ENCODE results near the gene CACNA2D1. TPM values are rescaled to one million over a fixed set of nuclear protein-coding genes. Genes with fewer than 3 reads are reported as not detected.

CACNA2D1 gene
- total RNA-seq, 1 experiment from 2014 or later, result 0.77 TPM

GRCh38 chr7:81960026-81960425 lies 483.6 kb downstream of the CACNA2D1 start:
- no peaks in the 10 kb centered on the region for H3F3A ChIP-seq (ENCODE audit: low read length, unreplicated experiment)
- POLR2A ChIA-PET (ENCODE audit: unreplicated experiment), result no interaction called here
- ATAC-seq (no peak), DNase-seq (no peak)
- CTCF ChIA-PET, result no interaction called here
- H3K36me3 ChIP-seq (ENCODE audit: low read depth, low read length), result no peaks in the 10 kb centered on the region
- H4K20me1 ChIP-seq (ENCODE audit: low read length), result no peaks in the 10 kb centered on the region
- no peak overlapping the region for H2AFZ ChIP-seq (ENCODE audit: low read length)
- H3K9ac ChIP-seq (ENCODE audit: low read length), result no peak overlapping the region
- peaks cover 13% of the 10 kb centered on the region; the same call in 1 of the 2 replicates for H3K27me3 ChIP-seq (ENCODE audit: low read length)
- no peak overlapping the region for H3K4me3 ChIP-seq (ENCODE audit: low read length)
- no TSS peak for BruUV-seq (replicated peaks)
- no peak overlapping the region for H3K4me2 ChIP-seq (ENCODE audit: low read length)
- TF ChIP-seq EZH2 (IDR thresholded peaks at IDR 0.05; ENCODE audit: low read length, unreplicated experiment) (no peak), EZH2phosphoT487 (IDR thresholded peaks at IDR 0.05; ENCODE audit: borderline replicate concordance, low read length) (no peak)
- 0 out of 2 replicates have a peak, but pooled peaks cover 11% of the 10 kb centered on the region for H3K4me1 ChIP-seq (ENCODE audit: insufficient read depth, low read length)
- H3K9me2 ChIP-seq (replicated peaks; ENCODE audit: low read length), result no peaks in the 10 kb centered on the region
- no peak overlapping the region for H3K27ac ChIP-seq (ENCODE audit: low read length)
- intact Hi-C loops (cut with micrococcal nuclease), result no loop called here
- H3K79me2 ChIP-seq (ENCODE audit: low read length), result no peaks in the 10 kb centered on the region
- no peaks in the 10 kb centered on the region for H3K9me3 ChIP-seq (ENCODE audit: low read length)

DNA sequence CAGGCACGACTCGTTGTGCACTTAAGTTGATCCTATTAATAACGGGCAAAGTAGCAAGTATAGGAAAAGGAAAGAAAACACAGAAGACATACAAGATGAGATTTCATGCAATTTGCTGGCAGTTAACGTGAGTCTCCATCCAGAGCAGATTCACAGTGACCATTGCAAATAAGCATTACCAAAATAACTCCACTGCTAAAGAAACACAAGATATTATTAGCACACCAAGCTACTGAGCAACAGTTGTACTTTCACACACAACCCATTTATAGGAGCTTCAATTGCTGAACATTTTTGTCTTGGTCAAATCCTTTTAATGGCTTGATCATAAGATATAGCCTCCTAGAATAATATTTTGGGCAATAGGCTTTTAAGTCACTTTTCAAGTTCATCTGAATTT lies 486.1 kb downstream of the CACNA2D1 start:
- peaks cover 1% of the 10 kb centered on the region; the same call in 1 of the 2 replicates for H3K27me3 ChIP-seq (ENCODE audit: low read length)
- H3K36me3 ChIP-seq (ENCODE audit: low read depth, low read length), result no peaks in the 10 kb centered on the region
- no peak overlapping the region for H3K4me3 ChIP-seq (ENCODE audit: low read length)
- H4K20me1 ChIP-seq (ENCODE audit: low read length), result no peaks in the 10 kb centered on the region
- no peaks in the 10 kb centered on the region for H3K9me2 ChIP-seq (replicated peaks; ENCODE audit: low read length)
- no peak for ATAC-seq
- intact Hi-C loops (cut with micrococcal nuclease), result loop anchor here (2.0 to 5.0 kb wide), 2 partner anchors 59 to 185 kb away; partner anchors contain the start of gene HGF
- H3K4me1 ChIP-seq (ENCODE audit: insufficient read depth, low read length), result no peaks in the 10 kb centered on the region
- TF ChIP-seq, protein P1, sequence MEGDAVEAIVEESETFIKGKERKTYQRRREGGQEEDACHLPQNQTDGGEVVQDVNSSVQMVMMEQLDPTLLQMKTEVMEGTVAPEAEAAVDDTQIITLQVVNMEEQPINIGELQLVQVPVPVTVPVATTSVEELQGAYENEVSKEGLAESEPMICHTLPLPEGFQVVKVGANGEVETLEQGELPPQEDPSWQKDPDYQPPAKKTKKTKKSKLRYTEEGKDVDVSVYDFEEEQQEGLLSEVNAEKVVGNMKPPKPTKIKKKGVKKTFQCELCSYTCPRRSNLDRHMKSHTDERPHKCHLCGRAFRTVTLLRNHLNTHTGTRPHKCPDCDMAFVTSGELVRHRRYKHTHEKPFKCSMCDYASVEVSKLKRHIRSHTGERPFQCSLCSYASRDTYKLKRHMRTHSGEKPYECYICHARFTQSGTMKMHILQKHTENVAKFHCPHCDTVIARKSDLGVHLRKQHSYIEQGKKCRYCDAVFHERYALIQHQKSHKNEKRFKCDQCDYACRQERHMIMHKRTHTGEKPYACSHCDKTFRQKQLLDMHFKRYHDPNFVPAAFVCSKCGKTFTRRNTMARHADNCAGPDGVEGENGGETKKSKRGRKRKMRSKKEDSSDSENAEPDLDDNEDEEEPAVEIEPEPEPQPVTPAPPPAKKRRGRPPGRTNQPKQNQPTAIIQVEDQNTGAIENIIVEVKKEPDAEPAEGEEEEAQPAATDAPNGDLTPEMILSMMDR (conservative IDR thresholded peaks at IDR 0.05; ENCODE audit: low read depth, low read length), result no peak
- TF ChIP-seq EZH2phosphoT487 (IDR thresholded peaks at IDR 0.05; ENCODE audit: borderline replicate concordance, low read length) (no peak), EZH2 (IDR thresholded peaks at IDR 0.05; ENCODE audit: low read length, unreplicated experiment) (no peak)
- H3F3A ChIP-seq (ENCODE audit: low read length, unreplicated experiment), result no peaks in the 10 kb centered on the region
- POLR2A ChIA-PET (ENCODE audit: unreplicated experiment), result no interaction called here
- no peak overlapping the region for H3K27ac ChIP-seq (ENCODE audit: low read length)
- no peak overlapping the region for H2AFZ ChIP-seq (ENCODE audit: low read length)
- no peak for DNase-seq
- H3K9me3 ChIP-seq (ENCODE audit: low read length), result no peaks in the 10 kb centered on the region
- CTCF ChIA-PET, result interaction anchor here (0.8 kb wide), 1 partner anchor 456 kb away, joined by 3 read pairs; no protein-coding TSS in a partner anchor
- H3K9ac ChIP-seq (ENCODE audit: low read length), result no peak overlapping the region
- no peak overlapping the region for H3K4me2 ChIP-seq (ENCODE audit: low read length)
- no TSS peak for BruUV-seq (replicated peaks)
- H3K79me2 ChIP-seq (ENCODE audit: low read length), result no peaks in the 10 kb centered on the region

DNA sequence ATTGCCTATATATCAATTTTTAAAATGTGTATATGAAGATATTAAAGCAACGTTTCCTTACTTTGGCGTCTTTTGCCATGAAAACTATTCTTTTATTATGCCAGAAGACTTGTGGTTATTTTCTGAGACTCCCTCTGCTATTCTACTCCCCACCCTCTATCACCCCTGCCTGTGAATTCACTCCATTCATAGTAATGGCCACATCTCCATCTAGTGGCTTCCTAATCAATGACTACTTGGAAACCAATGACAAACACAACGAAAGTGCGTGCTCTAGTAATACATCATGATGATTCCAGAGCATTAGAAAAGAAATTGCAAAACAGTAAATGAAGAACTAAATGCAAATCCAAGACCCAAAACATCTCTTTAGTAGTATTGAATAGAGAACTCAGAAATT lies 487.1 kb downstream of the CACNA2D1 start:
- H2AFZ ChIP-seq (ENCODE audit: low read length), result no peak overlapping the region
- intact Hi-C loops (cut with micrococcal nuclease), result loop anchor here (1.0 to 5.0 kb wide), 5 partner anchors 60 to 474 kb away; partner anchors contain the start of gene HGF
- H3K9ac ChIP-seq (ENCODE audit: low read length), result no peak overlapping the region
- no peak overlapping the region for H3K27ac ChIP-seq (ENCODE audit: low read length)
- H3K4me3 ChIP-seq (ENCODE audit: low read length), result no peak overlapping the region
- H3K27me3 ChIP-seq (ENCODE audit: low read length), result peaks cover 3% of the 10 kb centered on the region; the same call in 1 of the 2 replicates
- H3K9me2 ChIP-seq (replicated peaks; ENCODE audit: low read length), result no peaks in the 10 kb centered on the region
- H3K9me3 ChIP-seq (ENCODE audit: low read length), result no peaks in the 10 kb centered on the region
- no peaks in the 10 kb centered on the region for H3K36me3 ChIP-seq (ENCODE audit: low read depth, low read length)
- H3K4me1 ChIP-seq (ENCODE audit: insufficient read depth, low read length), result no peaks in the 10 kb centered on the region
- TF ChIP-seq, protein P1 (conservative IDR thresholded peaks at IDR 0.05; ENCODE audit: low read depth, low read length), result peak; percentile 81
- TF ChIP-seq EZH2 (IDR thresholded peaks at IDR 0.05; ENCODE audit: low read length, unreplicated experiment) (no peak), EZH2phosphoT487 (IDR thresholded peaks at IDR 0.05; ENCODE audit: borderline replicate concordance, low read length) (no peak)
- DNase-seq (peak; percentile 68), ATAC-seq (peak; percentile 74)
- H4K20me1 ChIP-seq (ENCODE audit: low read length), result no peaks in the 10 kb centered on the region
- no peak overlapping the region for H3K4me2 ChIP-seq (ENCODE audit: low read length)
- no TSS peak for BruUV-seq (replicated peaks)
- ChIA-PET POLR2A (ENCODE audit: unreplicated experiment) (no interaction called here), CTCF (no interaction called here)
- no peaks in the 10 kb centered on the region for H3K79me2 ChIP-seq (ENCODE audit: low read length)
- H3F3A ChIP-seq (ENCODE audit: low read length, unreplicated experiment), result no peaks in the 10 kb centered on the region

Data from PC-3 (cell line).